Spleen (tissue), 11 donors: Measurements from ENCODE around the gene HPCAL4. TPM values are rescaled to one million over a fixed set of nuclear protein-coding genes. Genes with fewer than 3 reads are reported as not detected.

Experiments used
- DNase-seq: peaks from one replicate; pipeline ENCODE4 v3.0.0-alpha.2; 2020
- H3K27ac ChIP-seq, 8 donors: fragments of 200-600 bp; sonication (generic) in 7 of 8; 1 replicate in 4 of 8; 2 replicates in 4 of 8; pipeline versions ENCODE4 v1.5.0 to v1.8.0; 2016 to 2021; ENCODE audit warnings: inconsistent platforms in 4 of 8, mild to moderate bottlenecking in 4 of 8, moderate library complexity in 1 of 8
- H3K27me3 ChIP-seq, 7 donors: fragments of 200-600 bp; sonication (generic) in 6 of 7; replicated peaks in 1 of 7; 1 replicate in 4 of 7; 2 replicates in 3 of 7; pipeline versions ENCODE4 v1.5.0 to v1.8.0; 2016 to 2021; ENCODE audit warnings: inconsistent platforms in 3 of 7, mild to moderate bottlenecking in 1 of 7
- H3K36me3 ChIP-seq, 6 donors: fragments of 200-600 bp; sonication (generic) in 5 of 6; 1 replicate in 4 of 6; 2 replicates in 2 of 6; pipeline versions ENCODE4 v1.5.0 to v1.8.0; 2016 to 2021; ENCODE audit warnings: inconsistent platforms in 2 of 6
- H3K4me1 ChIP-seq, 6 donors: fragments of 200-600 bp; sonication (generic) in 5 of 6; 1 replicate in 3 of 6; 2 replicates in 3 of 6; pipeline versions ENCODE4 v1.5.0 to v1.8.0; 2016 to 2021; ENCODE audit warnings: inconsistent platforms in 3 of 6
- H3K4me3 ChIP-seq, 8 donors: fragments of 200-600 bp; sonication (generic) in 7 of 8; 1 replicate in 4 of 8; 2 replicates in 4 of 8; pipeline versions ENCODE4 v1.5.0 to v1.8.0; 2016 to 2021; ENCODE audit warnings: inconsistent platforms in 4 of 8, mild to moderate bottlenecking in 4 of 8, moderate library complexity in 2 of 8
- H3K9me3 ChIP-seq, 8 donors: fragments of 200-600 bp; sonication (generic) in 7 of 8; 1 replicate in 4 of 8; 2 replicates in 4 of 8; pipeline versions ENCODE4 v1.5.0 to v1.8.0; 2016 to 2021; ENCODE audit warnings: inconsistent platforms in 4 of 8
- POLR2A ChIP-seq, 3 donors: fragments of 450-650 bp; IDR thresholded peaks; one replicate each; pipeline ENCODE4 v1.5.1; 2017; ENCODE audit warnings: antibody characterized with exemption in 3 of 3, mild to moderate bottlenecking in 1 of 3
- POLR2AphosphoS5 ChIP-seq, 3 donors: sonication (generic); formaldehyde crosslinking; IDR thresholded peaks; one replicate each; pipeline ENCODE4 v1.5.1; 2017; ENCODE audit warnings: antibody characterized with exemption in 3 of 3
- WGBS, 5 donors: extraction: QIAGEN DNeasy Blood & Tissue Kit in 3 of 5; methylation state at CpG; one replicate each; pipeline versions ENCODE4 v1.1.5 to v1.1.7; 2013 to 2018; 5-methylcytosine and 5-hydroxymethylcytosine counted together
- intact Hi-C: fragments of 100-400 bp; cut with DNase I; formaldehyde crosslinking; loops from one replicate; pipeline ENCODE4 v1.15.0; 2023; ENCODE audit warnings: low total_unique reads
- polyA plus RNA-seq, 3 donors: library from polyadenylated mRNA; stranded (reverse); fragments of 200-250 nt; gene quantifications; one replicate each; pipeline ENCODE4 v1.2.1, GENCODE V29; 2013
- total RNA-seq, 7 donors: library from RNA; depleted of rRNA in 3 of 7; stranded (reverse); fragments of >200 nt in 3 of 7; fragmentation: NEBNext Ultra II Directional in 4 of 7; extraction: Animal tissue kit (Norgen Biotek cat#: 25700) in 4 of 7; gene quantifications; one replicate each; pipeline versions ENCODE4 v1.1.0 to v1.2.1, GENCODE V29; 2016 to 2021
- TF ChIP-seq, protein P1 (sequence below), 11 experiments: fragments of 200-600 bp in 7 of 11; fragments of 450-650 bp in 4 of 11; sonication (generic) in 4 of 11; IDR thresholded peaks in 8 of 11; conservative IDR thresholded peaks in 3 of 11; 1 replicate in 7 of 11; 2 replicates in 4 of 11; pipeline versions ENCODE4 v1.4.0 to v1.8.0; 2016 to 2021; ENCODE audit warnings: antibody characterized with exemption in 11 of 11, inconsistent platforms in 4 of 11, mild to moderate bottlenecking in 1 of 11
- donor health status: healthy with polysubstance abuse.
- donor health status: DM: no; HTN: no; CAD: no; lungs with moderate emphysema.
- donor health status: DM: no; HTN: no; CAD: no.
- donor health status: Bipolar disorder and iron deficiency.
- donor health status: healthy.
- donor health status: DM: no; HTN: no; CAD: no.
- donor health status: DM: yes; HTN: yes; CAD: no.

The HPCAL4 gene
- total and polyA plus RNA-seq, 10 donors, result 0.10 to 0.70 (median 0.39) TPM

DNA sequence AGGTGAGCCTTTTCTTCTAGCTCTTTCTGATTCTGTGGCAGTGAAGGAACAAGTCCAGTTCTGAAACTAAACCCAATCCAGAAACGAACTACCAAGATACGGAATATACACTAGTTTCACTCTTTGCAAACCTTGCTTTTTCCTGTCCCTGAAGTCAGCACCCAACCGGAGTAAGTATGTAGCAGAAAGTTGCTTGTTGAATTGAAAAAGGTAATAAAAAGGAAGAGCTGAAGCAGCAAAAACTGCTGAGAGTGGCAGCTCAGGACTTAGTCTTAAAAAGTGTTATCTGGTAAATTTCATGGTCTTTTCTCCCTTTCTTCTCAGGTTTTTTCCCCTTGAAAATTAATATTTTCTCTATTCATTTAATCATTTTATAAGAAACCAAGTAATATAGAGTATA, 9.9 kb downstream of the HPCAL4 start:
- TF ChIP-seq POLR2AphosphoS5 (IDR thresholded peaks at IDR 0.05) (no peak), POLR2A (IDR thresholded peaks at IDR 0.05) (no peak)
- TF ChIP-seq, protein P1, sequence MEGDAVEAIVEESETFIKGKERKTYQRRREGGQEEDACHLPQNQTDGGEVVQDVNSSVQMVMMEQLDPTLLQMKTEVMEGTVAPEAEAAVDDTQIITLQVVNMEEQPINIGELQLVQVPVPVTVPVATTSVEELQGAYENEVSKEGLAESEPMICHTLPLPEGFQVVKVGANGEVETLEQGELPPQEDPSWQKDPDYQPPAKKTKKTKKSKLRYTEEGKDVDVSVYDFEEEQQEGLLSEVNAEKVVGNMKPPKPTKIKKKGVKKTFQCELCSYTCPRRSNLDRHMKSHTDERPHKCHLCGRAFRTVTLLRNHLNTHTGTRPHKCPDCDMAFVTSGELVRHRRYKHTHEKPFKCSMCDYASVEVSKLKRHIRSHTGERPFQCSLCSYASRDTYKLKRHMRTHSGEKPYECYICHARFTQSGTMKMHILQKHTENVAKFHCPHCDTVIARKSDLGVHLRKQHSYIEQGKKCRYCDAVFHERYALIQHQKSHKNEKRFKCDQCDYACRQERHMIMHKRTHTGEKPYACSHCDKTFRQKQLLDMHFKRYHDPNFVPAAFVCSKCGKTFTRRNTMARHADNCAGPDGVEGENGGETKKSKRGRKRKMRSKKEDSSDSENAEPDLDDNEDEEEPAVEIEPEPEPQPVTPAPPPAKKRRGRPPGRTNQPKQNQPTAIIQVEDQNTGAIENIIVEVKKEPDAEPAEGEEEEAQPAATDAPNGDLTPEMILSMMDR (IDR thresholded peaks at IDR 0.05 in 8 of 11, conservative IDR thresholded peaks at IDR 0.05 in 3 of 11), result no peak
- H3K27me3 ChIP-seq, result peaks cover 0 to 66% (median 26%) of the 10 kb centered on the region in 7 donors
- DNase-seq, result no peak
- 63 to 70% (median 67%) methylated on average over 3 of the region's 3 CpGs for WGBS, 5 donors
- peak overlapping the region in 1 of 8 donors; percentile 38 for H3K27ac ChIP-seq
- H3K36me3 ChIP-seq, result no peaks in the 10 kb centered on the region
- H3K4me1 ChIP-seq, result peaks cover 0 to 12% (median 4%) of the 10 kb centered on the region in 6 donors
- H3K4me3 ChIP-seq, result no peak overlapping the region
- intact Hi-C loops, result no loop called here
- H3K9me3 ChIP-seq, result no peaks in the 10 kb centered on the region

DNA sequence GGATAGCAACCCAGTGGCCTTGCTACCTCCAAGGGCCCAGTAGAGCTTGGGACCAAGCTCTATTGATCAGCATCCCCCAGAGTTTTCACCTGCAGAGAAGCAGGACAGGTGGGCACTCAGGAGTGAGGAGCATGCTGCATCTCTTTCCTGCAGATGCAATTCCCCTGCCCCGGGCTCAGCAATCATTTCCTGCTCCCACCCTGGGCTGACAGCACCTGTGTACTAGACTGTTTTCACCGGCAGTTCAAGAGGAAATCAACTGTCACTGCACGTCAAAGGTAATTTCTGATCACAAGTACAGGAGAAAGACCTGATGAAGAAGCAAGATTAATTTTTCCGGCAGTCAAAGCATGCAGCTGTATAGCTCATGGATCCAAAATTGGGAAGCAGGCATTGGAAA, 10.5 kb downstream of the HPCAL4 start:
- no peak for DNase-seq
- no peaks in the 10 kb centered on the region for H3K36me3 ChIP-seq
- H3K4me3 ChIP-seq, result no peak overlapping the region
- H3K4me1 ChIP-seq, result peaks cover 0 to 12% (median 4%) of the 10 kb centered on the region in 6 donors
- TF ChIP-seq POLR2AphosphoS5 (IDR thresholded peaks at IDR 0.05), result no peak
- no peak for TF ChIP-seq POLR2A (IDR thresholded peaks at IDR 0.05)
- TF ChIP-seq, protein P1 (IDR thresholded peaks at IDR 0.05 in 8 of 11, conservative IDR thresholded peaks at IDR 0.05 in 3 of 11), result no peak
- no peaks in the 10 kb centered on the region for H3K9me3 ChIP-seq
- intact Hi-C loops, result no loop called here
- H3K27me3 ChIP-seq, result peaks cover 0 to 60% (median 26%) of the 10 kb centered on the region in 7 donors
- H3K27ac ChIP-seq, result peak overlapping the region in 1 of 8 donors; percentile 38
- WGBS, 5 donors, result 36 to 47% (median 39%) methylated on average over 4 of the region's 4 CpGs

DNA sequence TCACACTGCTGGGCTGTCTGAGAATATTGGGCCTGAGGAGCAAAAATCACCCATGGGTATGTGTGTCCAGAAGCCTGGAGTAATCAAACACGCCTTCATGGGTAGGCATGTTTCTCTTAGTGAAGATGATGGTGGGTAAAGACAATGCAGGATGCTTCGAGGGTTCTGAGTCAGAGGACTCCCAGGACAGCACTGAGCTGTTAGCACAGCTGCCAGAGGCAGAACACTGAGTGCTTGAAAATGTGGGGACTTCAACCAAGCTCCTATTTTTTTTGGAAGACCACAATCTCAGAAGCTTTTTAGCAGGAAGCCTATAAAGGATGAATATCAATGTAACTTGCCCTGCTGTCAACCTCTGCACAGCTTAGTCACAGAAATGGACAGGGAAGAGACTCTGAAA, 11.4 kb downstream of the HPCAL4 start:
- intact Hi-C loops, result no loop called here
- WGBS, 5 donors, result 69 to 83% (median 79%) methylated on average over 2 of the region's 2 CpGs

DNA sequence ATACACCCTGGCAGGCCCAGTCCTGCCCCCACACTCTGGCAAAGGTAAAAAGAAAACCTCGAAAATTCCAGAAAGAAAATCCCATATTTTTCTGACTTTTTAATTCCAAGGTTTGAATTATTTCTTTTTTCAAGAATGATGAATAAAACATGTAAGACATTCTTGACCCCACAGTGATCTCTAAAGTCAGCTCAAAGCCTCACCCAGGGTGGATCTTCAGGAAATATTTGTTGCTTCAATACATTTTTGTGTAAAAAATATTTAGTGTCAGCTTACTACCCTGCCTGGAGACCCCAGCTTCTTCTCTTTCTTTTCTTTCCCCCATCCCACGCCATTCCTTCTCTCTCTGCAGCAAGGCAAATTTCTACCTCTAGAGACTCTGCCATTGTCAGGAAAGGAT, 12.3 kb downstream of the HPCAL4 start:
- peaks cover 0 to 45% (median 17%) of the 10 kb centered on the region in 7 donors for H3K27me3 ChIP-seq
- peaks cover 0 to 6% (median 2%) of the 10 kb centered on the region in 6 donors for H3K4me1 ChIP-seq
- H3K9me3 ChIP-seq, result no peaks in the 10 kb centered on the region
- H3K4me3 ChIP-seq, result no peak overlapping the region
- WGBS, 5 donors, result 74 to 89% (median 75%) methylated on average over 2 of the region's 2 CpGs
- no peaks in the 10 kb centered on the region for H3K36me3 ChIP-seq
- DNase-seq, result no peak
- H3K27ac ChIP-seq, result no peak overlapping the region
- TF ChIP-seq POLR2A (IDR thresholded peaks at IDR 0.05) (no peak), POLR2AphosphoS5 (IDR thresholded peaks at IDR 0.05) (no peak)
- TF ChIP-seq, protein P1 (IDR thresholded peaks at IDR 0.05 in 8 of 11, conservative IDR thresholded peaks at IDR 0.05 in 3 of 11), result no peak
- intact Hi-C loops, result no loop called here

More for the DNA sequence above, 11.4 kb downstream of the HPCAL4 start:
- Histone ChIP-seq H3K4me3 (no peak overlapping the region), H3K27me3 (peaks cover 0 to 51% (median 26%) of the 10 kb centered on the region in 7 donors), H3K36me3 (no peaks in the 10 kb centered on the region), H3K4me1 (peaks cover 0 to 12% (median 4%) of the 10 kb centered on the region in 6 donors), H3K27ac (no peak overlapping the region), H3K9me3 (no peaks in the 10 kb centered on the region)
- TF ChIP-seq POLR2A (IDR thresholded peaks at IDR 0.05) (no peak), POLR2AphosphoS5 (IDR thresholded peaks at IDR 0.05) (no peak)
- TF ChIP-seq, protein P1 (IDR thresholded peaks at IDR 0.05 in 8 of 11, conservative IDR thresholded peaks at IDR 0.05 in 3 of 11), result no peak
- DNase-seq, result no peak
